Body of pancreas (tissue), 4 donors: Measurements from ENCODE around the gene SLC11A2.
A peak's percentile ranks its signal among the peaks of the same experiment; 100 is the strongest.

ENCODE experiments used
- POLR2A ChIP-seq, 3 donors: fragments of 450-650 bp; IDR thresholded peaks; one replicate each; pipeline ENCODE4 v1.6.1; 2016; ENCODE audit warnings: antibody characterized with exemption in 3 of 3, mild to moderate bottlenecking in 2 of 3
- TF ChIP-seq, protein P1 (sequence below), 7 experiments: fragments of 450-650 bp in 4 of 7; fragments of 200-600 bp in 3 of 7; sonication (generic) in 3 of 7; IDR thresholded peaks; one replicate each; pipeline ENCODE4 v1.5.1; 2016 to 2019; ENCODE audit warnings: antibody characterized with exemption in 7 of 7

DNA sequence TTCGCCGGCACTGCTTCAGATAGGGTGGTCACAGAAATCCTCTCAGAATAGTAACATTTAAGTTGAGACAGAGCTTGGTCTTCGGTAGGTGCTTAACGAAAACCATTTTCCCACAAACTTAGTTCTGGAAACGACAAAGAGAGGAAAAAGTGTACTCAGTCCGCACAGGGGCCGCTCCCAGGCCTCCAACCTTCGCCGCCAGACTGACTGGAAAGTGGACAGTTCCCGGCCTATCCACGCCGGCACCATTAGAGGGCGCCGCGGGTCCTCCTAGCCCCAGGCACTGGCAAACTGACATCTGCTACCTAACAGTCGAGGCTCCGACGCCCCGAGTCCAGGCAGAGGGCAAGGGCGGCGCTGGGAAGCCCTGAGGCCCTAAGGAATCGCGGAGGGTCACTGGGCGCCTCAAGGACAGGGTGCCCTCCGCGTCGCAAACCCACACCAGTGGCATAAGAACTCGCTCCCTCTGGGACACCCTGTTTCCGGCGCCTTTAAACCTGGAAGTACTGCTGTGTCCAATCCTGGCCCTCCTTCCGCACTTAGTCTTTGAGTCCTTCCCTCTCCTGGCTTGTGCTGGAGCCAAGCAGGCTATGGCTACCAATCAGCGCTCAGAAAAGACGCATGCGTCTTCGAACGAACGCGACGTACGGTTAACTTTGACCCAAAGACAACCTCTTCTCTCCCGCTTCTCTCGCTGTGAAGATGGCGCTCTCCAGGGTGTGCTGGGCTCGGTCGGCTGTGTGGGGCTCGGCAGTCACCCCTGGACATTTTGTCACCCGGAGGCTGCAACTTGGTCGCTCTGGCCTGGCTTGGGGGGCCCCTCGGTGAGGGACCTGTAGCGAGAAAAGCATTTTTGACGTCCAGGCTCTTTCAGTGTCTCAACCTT is 21.7 kb upstream of the SLC11A2 start, which contains the start of gene LETMD1:
- TF ChIP-seq, protein P1, sequence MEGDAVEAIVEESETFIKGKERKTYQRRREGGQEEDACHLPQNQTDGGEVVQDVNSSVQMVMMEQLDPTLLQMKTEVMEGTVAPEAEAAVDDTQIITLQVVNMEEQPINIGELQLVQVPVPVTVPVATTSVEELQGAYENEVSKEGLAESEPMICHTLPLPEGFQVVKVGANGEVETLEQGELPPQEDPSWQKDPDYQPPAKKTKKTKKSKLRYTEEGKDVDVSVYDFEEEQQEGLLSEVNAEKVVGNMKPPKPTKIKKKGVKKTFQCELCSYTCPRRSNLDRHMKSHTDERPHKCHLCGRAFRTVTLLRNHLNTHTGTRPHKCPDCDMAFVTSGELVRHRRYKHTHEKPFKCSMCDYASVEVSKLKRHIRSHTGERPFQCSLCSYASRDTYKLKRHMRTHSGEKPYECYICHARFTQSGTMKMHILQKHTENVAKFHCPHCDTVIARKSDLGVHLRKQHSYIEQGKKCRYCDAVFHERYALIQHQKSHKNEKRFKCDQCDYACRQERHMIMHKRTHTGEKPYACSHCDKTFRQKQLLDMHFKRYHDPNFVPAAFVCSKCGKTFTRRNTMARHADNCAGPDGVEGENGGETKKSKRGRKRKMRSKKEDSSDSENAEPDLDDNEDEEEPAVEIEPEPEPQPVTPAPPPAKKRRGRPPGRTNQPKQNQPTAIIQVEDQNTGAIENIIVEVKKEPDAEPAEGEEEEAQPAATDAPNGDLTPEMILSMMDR (IDR thresholded peaks at IDR 0.05) = peak; percentile 76 to 97 (median 92)
- TF ChIP-seq POLR2A (IDR thresholded peaks at IDR 0.05) = peak; percentile 78 to 95 (median 89)
